ENCODE results near the gene SLC19A1. TPM values are rescaled to one million over a fixed set of nuclear protein-coding genes. Genes with fewer than 3 reads are reported as not detected.

SLC19A1 gene
- total RNA-seq, 1 experiment from 2014 or later = 25.4 TPM

DNA sequence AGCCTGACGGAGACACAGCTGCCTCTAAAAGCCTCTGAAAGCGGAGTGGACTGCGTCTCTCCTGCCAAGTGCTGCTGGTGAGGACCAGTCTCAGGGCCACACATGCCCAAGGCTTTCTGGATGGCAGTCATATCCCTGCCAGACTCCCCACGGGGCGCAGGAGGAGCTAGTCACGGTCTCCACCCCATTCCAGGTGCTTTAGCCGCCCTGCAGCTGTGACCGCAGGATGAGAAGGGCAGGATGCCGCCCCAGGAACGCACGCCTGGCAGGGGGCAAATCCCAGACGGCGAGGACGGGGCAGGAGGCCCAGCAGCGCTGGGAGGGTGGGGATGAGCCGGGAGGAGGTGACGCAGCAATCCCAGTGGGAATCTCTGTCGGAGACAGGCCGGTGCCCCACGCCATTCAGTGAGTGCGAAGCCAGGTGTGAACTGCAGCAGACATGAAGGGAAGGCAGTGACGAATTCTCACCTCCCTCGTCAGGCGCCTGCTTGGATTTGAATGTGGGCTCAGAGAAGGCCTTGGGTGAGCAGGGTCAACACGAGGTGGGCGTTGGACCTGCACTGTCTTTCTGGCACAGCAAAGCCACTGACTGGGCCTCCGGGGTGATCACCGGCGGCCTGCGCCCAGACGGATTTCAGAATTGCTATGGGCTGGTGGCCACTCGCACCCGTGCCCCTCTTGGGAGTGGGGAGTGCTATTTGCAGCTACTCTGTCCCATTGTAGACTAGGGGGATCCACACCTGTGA lies 38.5 kb upstream of the SLC19A1 start:
- intact Hi-C loops (cut with micrococcal nuclease) = no loop called here
- ChIA-PET POLR2A (interaction anchor here (0.5 kb wide), 1 partner anchor 23 kb away, joined by 3 read pairs; no protein-coding TSS in a partner anchor), CTCF (interaction anchor here (0.8 kb wide), 1 partner anchor 24 kb away, joined by 3 read pairs; no protein-coding TSS in a partner anchor)
- Mint-ChIP-seq H3K4me1 (ENCODE audit: insufficient read depth, unreplicated experiment) (no peaks in the 10 kb centered on the region), H3K36me3 (ENCODE audit: insufficient read depth, unreplicated experiment) (no peaks in the 10 kb centered on the region), H3K9me3 (ENCODE audit: unreplicated experiment) (no peaks in the 10 kb centered on the region), H3K27ac (ENCODE audit: low read depth, unreplicated experiment) (no peak overlapping the region), H3K4me3 (ENCODE audit: unreplicated experiment) (no peak overlapping the region), H3K27me3 (ENCODE audit: insufficient read depth, unreplicated experiment) (peaks cover 12% of the 10 kb centered on the region)
- DNase-seq (ENCODE audit: unreplicated experiment) = no peak
- TF ChIP-seq, protein P1, sequence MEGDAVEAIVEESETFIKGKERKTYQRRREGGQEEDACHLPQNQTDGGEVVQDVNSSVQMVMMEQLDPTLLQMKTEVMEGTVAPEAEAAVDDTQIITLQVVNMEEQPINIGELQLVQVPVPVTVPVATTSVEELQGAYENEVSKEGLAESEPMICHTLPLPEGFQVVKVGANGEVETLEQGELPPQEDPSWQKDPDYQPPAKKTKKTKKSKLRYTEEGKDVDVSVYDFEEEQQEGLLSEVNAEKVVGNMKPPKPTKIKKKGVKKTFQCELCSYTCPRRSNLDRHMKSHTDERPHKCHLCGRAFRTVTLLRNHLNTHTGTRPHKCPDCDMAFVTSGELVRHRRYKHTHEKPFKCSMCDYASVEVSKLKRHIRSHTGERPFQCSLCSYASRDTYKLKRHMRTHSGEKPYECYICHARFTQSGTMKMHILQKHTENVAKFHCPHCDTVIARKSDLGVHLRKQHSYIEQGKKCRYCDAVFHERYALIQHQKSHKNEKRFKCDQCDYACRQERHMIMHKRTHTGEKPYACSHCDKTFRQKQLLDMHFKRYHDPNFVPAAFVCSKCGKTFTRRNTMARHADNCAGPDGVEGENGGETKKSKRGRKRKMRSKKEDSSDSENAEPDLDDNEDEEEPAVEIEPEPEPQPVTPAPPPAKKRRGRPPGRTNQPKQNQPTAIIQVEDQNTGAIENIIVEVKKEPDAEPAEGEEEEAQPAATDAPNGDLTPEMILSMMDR (IDR thresholded peaks at IDR 0.05; ENCODE audit: unreplicated experiment) = no peak
- BruUV-seq (replicated peaks) = no TSS peak

DNA sequence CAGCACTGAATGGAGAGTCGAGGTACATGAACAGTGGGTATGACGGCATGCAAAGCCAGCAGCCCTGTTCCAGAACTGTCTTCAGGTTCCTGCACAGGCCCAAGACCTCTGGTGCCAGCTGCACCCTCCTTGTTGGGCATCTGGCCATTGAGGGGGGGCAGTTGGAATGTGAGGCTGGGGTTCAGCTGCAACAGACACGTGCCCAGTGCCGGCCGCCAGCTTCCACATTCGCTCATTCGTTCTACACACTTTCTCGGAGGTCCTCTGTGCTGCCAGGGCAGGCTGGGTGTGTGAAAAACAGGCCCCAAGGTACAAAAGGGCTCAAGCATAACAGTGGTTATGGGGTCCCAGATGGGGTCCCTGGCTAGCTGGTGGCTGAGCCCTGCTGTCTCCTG lies 37.9 kb upstream of the SLC19A1 start:
- BruUV-seq (replicated peaks) = no TSS peak
- ChIA-PET POLR2A (no interaction called here), CTCF (interaction anchor here (0.8 kb wide), 1 partner anchor 24 kb away, joined by 3 read pairs; no protein-coding TSS in a partner anchor)
- Mint-ChIP-seq H3K4me3 (ENCODE audit: unreplicated experiment) (no peak overlapping the region), H3K27ac (ENCODE audit: low read depth, unreplicated experiment) (no peak overlapping the region), H3K4me1 (ENCODE audit: insufficient read depth, unreplicated experiment) (no peaks in the 10 kb centered on the region), H3K9me3 (ENCODE audit: unreplicated experiment) (no peaks in the 10 kb centered on the region), H3K36me3 (ENCODE audit: insufficient read depth, unreplicated experiment) (no peaks in the 10 kb centered on the region), H3K27me3 (ENCODE audit: insufficient read depth, unreplicated experiment) (peaks cover 13% of the 10 kb centered on the region)
- TF ChIP-seq, protein P1 (IDR thresholded peaks at IDR 0.05; ENCODE audit: unreplicated experiment) = no peak
- no peak for DNase-seq (ENCODE audit: unreplicated experiment)
- intact Hi-C loops (cut with micrococcal nuclease) = no loop called here

DNA sequence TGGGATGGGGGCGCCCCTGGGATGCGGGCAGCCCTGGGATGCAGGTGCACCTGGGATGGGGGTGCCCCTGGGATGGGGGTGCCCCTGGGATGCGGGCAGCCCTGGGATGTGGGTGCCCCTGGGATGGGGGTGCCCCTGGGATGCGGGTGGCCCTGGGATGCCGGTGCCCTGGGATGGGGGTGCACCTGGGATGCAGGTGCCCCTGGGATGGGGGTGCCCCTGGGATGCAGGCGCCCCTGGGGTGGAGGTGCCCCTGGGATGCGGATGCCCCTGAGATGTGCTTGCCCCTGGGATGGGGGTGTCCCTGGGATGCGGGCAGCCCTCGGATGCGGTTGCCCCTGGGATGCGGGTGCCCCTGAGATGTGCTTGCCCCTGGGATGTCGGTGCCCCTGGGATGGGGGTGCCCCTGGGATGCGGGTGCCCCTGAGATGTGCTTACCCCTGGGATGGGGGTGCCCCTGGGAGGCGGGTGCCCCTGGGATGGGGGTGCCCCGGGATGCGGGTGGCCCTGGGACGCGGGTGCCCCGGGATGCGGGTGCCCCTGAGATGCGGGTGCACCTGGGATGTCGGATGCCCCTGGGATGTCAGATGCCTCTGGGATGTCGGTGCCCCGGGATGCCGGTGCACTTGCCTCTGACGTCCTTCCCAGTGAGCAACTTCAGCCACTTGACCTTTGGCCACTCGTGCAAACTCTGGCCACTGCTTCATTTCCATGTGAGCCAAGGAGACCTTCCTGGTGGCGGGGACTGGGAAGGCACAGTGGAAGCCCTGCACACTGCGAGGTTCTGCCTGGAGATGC lies 37.3 kb upstream of the SLC19A1 start:
- intact Hi-C loops (cut with micrococcal nuclease) = no loop called here
- Mint-ChIP-seq H3K27ac (ENCODE audit: low read depth, unreplicated experiment) (no peak overlapping the region), H3K4me3 (ENCODE audit: unreplicated experiment) (no peak overlapping the region), H3K4me1 (ENCODE audit: insufficient read depth, unreplicated experiment) (no peaks in the 10 kb centered on the region), H3K36me3 (ENCODE audit: insufficient read depth, unreplicated experiment) (no peaks in the 10 kb centered on the region), H3K27me3 (ENCODE audit: insufficient read depth, unreplicated experiment) (peaks cover 13% of the 10 kb centered on the region), H3K9me3 (ENCODE audit: unreplicated experiment) (no peaks in the 10 kb centered on the region)
- BruUV-seq (replicated peaks) = no TSS peak
- ChIA-PET CTCF (no interaction called here), POLR2A (no interaction called here)
- TF ChIP-seq, protein P1 (IDR thresholded peaks at IDR 0.05; ENCODE audit: unreplicated experiment) = no peak
- no peak for DNase-seq (ENCODE audit: unreplicated experiment)

DNA sequence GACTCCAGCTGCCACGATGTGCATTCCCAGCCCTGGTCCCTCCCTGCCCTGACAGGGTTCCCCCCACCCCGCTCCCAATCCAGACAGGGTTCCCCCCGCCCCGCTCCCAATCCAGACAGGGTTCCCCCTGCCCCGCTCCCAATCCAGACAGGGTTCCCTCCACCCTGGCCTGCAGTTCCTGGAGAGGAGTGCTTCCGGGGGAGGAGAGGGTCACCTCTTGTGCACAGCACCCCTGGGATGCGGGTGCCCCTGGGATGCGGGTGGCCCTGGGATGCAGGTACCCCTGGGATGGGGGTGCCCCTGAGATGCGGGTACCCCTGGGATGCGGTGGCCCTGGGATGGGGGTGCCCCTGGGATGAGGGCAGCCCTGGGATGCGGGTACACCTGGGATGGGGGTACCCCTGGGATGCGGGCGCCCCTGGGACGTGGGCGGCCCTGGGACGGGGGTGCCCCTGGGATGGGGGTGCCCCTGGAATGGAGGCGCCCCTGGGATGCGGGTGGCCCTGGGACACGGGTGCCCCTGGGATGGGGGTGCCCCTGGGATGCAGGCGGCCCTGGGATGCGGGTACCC lies 36.7 kb upstream of the SLC19A1 start:
- Mint-ChIP-seq H3K9me3 (ENCODE audit: unreplicated experiment) (no peaks in the 10 kb centered on the region), H3K27me3 (ENCODE audit: insufficient read depth, unreplicated experiment) (peaks cover 13% of the 10 kb centered on the region), H3K4me1 (ENCODE audit: insufficient read depth, unreplicated experiment) (no peaks in the 10 kb centered on the region), H3K36me3 (ENCODE audit: insufficient read depth, unreplicated experiment) (no peaks in the 10 kb centered on the region), H3K27ac (ENCODE audit: low read depth, unreplicated experiment) (no peak overlapping the region), H3K4me3 (ENCODE audit: unreplicated experiment) (no peak overlapping the region)
- TF ChIP-seq, protein P1 (IDR thresholded peaks at IDR 0.05; ENCODE audit: unreplicated experiment) = no peak
- no TSS peak for BruUV-seq (replicated peaks)
- intact Hi-C loops (cut with micrococcal nuclease) = no loop called here
- POLR2A ChIA-PET = interaction anchor here (0.6 kb wide), 1 partner anchor 720 kb away, joined by 3 read pairs; no protein-coding TSS in a partner anchor
- CTCF ChIA-PET = no interaction called here
- DNase-seq (ENCODE audit: unreplicated experiment) = no peak
